ENCODE data around the gene ITM2C. TPM values are rescaled to one million over a fixed set of nuclear protein-coding genes. Genes with fewer than 3 reads are reported as not detected.

The ITM2C gene
- total RNA-seq, 1 donor from 2014 or later, result 69.9 TPM

- no peak for DNase-seq
Measured at GRCh38 chr2:230873661-230874401, 9.1 kb downstream of the ITM2C start.

DNA sequence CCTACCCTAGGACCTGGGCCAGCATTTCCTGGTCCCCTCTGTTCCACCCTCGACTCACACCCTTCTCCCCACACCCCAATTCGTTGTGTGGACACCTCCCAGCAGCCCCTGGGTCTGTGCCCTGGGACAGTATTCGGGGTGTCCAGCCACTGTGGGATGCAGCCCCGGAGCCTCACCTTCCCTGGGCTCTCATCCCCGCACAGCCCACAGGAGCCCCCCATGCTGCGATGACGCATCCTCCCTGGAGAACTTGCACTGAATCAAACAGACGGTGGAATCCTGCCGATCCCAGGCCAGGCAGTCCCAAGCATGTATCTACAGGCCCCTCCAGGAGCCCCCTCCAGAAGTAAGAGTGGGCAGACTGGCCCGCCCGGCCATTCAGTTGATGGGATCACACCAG lies 9.7 kb downstream of the ITM2C start:
- DNase-seq, result no peak

DNA sequence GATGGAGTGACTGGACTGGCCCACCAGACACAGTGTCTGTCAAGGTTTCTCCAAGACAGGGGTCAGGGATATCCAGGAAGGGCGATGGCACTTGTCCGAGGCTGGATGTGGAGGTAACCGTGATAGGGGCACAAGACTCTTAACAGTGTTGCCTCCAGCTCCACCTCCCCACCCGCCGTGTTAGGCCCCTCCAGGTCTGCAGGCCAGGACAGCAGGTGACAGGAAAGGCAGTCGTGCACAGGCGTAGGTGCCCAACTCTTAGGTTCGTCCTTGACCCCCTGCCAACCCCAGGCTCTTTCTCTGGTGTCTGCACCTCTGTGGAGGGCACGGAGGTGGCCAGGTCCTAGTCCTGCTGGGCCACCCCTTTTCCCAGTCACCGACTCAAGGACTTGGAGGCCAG lies 10.1 kb downstream of the ITM2C start:
- no peak for DNase-seq

DNA sequence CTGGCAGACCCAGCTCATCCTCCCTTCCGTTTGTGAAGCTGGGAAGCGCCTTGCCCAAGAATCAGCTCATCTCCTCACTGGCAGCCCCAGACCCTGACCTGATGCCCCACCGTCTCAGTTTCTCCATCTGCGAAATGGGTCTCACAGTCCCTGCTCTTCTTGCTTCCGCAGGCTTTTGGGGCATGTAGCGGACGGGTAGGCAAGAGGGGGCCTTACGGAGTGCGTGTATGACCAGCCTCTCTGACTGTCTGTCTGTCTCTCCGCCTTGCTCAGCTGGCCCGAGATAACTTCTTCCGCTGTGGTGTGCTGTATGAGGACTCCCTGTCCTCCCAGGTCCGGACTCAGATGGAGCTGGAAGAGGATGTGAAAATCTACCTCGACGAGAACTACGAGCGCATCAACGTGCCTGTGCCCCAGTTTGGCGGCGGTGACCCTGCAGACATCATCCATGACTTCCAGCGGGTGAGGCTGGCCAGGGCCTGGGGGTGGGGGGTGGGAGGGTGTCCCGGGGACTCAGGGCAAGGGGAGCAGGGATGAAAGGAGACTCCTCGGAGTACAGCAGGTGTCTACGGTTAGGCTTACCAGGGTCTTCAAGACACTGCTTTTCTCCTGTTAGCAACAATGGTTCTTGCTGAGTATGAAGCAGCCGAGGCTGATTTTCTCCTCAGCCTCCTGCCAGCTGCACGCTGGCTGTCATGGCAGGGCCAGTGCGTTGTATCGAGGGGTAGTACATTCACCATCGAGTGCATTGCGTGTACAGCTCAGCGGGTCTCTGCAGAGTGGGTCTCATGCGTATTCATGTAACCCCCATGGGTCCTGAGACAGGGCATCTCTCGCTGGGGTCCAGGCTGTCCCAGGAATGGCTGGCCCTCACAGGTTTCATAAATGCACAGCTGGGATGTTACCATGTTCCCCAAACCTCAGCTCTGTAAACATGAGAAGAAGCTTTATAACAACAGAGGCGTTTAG lies 10.9 kb downstream of the ITM2C start:
- DNase-seq, result no peak

- no peak for DNase-seq
Measured at GRCh38 chr2:230877116-230877758, 12.5 kb downstream of the ITM2C start.

DNA sequence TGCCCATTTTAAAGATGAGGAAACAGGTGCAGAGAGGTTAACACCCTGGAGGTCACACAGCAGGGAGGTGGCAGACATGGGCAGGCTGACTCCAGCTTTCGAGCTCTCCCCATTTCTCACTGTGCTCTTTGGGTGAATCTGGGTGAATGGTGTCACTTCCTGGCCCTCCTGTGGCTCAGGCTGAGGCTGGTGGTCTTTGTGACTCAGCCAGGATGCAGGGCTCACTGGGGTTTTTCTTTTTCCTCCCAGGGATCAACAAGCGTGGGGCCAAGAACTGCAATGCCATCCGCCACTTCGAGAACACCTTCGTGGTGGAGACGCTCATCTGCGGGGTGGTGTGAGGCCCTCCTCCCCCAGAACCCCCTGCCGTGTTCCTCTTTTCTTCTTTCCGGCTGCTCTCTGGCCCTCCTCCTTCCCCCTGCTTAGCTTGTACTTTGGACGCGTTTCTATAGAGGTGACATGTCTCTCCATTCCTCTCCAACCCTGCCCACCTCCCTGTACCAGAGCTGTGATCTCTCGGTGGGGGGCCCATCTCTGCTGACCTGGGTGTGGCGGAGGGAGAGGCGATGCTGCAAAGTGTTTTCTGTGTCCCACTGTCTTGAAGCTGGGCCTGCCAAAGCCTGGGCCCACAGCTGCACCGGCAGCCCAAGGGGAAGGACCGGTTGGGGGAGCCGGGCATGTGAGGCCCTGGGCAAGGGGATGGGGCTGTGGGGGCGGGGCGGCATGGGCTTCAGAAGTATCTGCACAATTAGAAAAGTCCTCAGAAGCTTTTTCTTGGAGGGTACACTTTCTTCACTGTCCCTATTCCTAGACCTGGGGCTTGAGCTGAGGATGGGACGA lies 13.2 kb downstream of the ITM2C start:
- no peak for DNase-seq

- no peak for DNase-seq
Measured at GRCh38 chr2:230878599-230879188, 14.0 kb downstream of the ITM2C start.

DNA sequence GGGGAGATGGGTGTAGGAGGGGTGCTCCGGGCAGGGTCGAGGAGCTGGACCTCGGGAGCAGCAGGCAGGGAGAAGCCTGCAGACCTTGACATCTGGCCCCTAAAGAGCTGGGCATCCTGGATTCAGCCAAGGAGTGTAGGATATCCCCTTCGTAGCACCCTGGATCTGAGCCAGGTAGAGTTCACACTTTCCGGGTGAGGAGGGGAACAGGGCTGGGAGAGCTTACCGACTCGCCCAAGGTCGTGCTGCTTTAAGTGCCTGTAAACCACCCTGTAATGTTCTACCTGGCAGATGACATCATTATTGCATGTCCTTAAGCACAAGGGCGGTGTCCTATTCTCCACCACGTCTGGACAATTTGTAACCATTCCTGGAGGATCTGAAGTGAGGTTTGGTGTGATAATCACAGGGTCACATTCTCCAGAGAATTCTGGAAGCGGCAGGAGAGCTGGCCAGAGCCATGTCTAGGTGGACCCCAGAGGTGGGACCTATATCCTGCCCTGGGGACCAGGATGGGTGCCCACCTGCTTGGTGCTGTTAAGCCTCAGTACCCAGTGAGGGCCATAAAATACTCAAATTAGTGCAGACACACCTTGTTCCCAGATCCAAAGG lies 14.6 kb downstream of the ITM2C start:
- DNase-seq, result no peak

DNA sequence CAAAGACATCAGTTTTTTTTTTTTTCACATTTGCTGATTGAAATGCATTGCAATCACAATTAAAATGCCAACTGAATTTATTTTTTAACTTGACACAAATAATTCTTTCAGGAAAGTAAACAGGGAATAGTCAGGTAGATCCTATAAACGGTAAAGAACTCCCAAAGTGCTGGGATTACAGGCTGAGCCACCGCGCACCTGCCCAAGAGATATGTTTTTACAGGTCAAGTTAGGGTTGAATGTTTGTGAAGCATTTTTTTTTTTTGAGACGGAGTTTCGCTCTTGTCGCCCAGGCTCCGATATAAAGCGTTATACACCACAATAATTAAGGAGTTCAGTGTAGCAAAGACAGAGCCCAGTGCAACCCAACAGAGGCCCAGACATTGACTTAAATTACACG lies 15.1 kb downstream of the ITM2C start:
- no peak for DNase-seq

DNA sequence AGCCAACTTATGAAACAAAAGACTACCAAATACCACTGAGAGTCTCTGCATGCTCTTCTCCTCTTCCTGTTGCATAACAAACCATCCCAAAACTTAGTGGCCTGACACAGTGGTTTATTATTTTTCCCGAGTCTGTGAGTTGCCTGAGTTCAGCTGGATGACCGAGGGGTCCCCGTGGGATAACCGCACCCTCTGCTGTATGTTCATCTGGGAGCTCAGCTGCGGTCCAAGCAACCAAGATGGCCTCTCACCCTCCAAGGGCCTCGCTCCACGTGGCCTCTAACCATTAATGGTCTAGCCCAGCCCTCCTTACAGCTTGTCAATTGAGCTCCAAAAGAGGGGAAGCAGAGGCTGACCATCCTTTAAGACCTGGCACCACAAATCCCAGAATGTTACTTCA lies 17.1 kb downstream of the ITM2C start:
- DNase-seq, result no peak

DNA sequence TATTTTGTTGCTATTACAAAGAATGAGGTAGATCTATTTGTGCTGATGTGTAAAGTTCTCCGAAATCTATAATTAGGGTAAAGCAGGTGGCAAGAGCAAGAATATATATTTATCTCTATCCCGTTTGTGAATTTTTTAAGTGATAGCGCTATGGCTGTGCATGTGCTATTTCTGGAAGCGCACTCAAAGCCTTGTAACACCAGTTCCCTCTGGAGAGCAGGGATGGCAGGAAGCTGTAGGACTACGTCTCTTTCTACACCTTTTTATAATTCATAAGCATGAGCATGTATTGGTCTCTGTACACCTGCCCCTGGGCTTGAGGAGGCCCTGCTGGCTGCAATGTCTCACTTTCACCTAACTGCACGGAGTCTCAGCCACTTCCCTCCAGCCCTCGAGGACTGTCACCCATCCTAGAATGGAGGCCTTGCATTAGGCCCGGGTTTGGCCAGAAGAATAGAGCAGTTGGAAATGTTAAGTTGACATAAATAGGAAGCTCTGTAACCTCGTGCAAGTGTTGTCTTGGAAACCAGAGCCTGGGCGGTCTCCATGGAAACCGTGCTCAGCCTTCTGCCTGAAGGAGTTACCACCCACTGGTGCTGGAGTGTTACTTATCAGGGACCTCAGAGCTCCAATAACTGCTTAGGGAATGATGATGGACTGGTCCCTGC lies 20.9 kb downstream of the ITM2C start:
- no peak for DNase-seq

GRCh38 chr2:230886206-230886605 lies 21.5 kb downstream of the ITM2C start:
- no peak for DNase-seq

DNA sequence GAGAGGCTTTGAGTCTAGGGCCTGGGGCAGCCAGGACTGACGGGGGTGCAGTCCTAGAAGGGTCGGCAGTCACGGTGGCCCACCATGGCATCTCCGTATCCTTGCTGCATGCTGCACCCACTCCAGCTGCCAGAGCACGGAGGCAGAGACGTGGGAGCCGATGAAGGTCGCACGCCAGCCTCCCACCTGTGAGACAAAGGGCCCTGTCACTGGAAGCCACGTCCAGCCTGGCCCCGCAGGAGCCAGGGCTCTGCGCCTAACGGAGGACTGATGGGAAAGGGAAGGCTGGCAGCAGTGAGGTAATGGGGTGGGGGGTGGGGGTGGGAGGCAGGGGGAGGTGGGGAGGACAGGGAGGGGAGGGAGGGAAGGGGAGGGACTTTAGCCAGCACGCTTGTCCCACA lies 21.9 kb downstream of the ITM2C start:
- DNase-seq, result no peak

DNA sequence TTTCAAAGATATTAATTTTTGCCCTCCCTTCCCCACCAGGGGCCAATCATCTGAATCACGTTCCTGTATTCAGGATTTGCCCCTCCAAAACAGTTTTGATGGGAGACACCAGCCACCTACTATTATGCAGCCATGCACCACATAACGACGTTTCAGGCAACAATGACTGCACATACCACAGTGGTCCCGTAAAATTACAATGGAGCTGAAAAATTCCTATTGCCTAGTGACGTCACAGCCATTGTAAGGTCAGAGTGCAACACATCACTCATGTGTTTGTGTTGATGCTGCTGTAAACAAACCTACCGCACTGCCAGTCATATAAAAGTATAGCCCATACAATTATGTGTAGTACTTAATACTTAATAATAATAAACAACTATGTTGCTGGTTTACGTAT lies 22.6 kb downstream of the ITM2C start:
- DNase-seq, result no peak

DNA sequence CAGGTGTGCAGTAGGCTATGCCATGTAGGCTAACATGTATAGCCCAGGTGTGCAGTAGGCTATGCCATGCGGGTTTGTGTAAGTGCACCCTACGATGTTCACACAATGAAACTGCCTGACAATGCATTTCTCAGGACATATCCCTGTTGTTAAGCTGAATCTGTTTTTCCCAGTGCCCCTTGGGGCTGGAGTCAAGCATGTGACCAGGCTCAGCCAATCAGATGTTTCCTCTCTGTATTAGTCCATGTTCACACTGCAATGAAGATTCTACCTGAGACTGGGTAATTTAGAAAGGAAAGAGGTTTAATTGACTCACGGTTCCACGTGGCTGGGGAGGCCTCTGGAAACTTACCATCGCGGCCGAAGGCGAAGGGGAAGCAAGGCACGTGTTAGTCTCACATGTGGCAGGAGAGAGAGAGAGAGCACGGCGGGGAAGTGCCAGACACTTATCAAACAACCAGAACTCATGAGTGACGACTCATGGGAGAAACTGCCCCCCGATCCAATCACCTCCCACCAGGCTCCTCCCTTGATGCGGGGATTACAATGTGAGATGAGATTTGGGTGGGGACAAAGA lies 24.2 kb downstream of the ITM2C start:
- no peak for DNase-seq

DNA sequence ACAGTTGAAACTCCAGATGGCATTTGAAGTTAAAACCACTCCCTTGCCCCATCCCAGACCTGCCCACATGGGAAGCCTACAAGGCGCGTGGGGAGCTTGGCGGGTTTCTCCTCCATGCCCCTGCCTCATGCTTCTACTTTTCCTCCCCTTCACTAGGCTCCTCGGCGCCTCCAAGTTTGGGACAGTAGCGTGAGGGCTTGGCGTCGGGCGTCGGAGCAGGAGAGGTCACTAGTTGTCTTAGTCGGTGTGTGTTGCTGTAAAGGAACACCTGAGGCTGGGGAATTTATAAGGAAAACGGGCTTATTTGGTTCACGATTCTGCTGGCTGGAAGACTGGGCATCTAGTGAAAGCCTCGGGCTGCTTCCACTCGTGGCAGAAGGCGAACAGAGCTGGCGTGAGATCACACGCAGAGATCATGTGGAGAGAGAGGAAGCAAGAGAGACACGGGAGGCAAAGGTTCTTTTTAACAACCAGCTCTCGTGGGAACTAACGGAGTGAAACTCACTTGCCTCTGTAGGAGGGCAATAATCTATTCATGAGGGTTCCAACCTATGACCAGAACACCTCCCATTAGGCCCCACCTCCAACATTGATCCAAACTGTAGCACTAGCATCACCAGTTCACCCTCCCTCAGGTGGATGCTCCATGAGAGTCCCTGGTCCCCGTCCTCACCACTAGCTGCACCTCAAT lies 25.3 kb downstream of the ITM2C start:
- no peak for DNase-seq

DNA sequence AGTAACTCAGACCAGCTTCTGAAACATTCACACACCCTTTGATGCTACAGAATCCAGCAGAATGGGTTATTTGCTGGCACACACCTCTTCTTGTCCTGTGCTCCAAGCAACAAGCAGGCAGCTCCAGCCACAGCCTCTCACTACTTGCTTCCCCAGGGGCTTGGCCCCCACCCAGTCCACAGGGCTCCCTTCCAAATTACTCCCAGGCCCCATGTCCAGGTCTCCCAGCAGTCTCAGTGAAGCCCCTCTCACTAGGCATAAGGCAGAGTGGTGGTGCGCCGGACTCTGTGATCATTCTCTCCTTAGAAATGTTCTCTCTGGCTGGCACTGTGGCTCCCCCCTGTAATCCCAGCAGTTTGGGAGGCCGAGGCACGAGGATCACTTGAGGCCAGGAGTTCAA lies 25.9 kb downstream of the ITM2C start:
- no peak for DNase-seq

DNA sequence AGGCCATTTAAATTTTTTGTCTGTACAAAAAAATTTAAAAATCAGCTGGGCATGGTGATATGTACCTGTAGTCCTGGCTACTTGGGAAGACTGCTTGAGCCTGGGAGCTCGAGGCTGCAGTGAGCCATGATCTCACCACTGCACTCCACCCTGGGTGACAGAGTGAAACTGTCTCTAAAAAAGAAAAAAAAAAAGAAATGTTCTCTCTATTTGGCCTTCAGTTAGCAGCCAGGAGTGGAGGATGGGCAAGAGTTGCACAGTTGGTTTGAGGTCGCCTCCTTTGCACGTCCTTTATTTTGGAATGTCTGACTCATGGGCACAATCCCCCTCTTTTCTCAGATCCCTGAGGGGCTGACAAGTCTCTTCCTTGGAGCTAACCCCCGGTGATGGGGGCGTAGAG lies 26.3 kb downstream of the ITM2C start:
- no peak for DNase-seq

DNA sequence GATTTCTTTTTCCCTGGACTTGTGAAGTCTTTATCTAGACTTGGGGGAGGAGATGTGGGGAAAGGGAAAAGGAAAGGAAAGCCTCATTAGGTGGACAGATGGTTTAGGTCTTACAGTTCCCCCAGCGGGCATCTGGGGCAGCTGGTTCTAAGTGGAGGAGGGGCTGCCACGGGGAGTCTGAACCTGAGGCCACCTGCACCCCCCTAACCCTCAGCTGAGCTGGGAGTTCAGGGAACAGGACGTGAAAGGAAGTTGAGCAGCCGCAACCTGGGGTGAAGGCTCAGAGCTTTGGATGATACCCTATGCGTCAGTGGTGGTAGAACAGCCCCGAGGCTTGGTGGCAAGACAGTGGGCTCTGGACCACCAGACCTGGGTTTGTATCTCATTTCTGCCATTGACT lies 26.8 kb downstream of the ITM2C start:
- DNase-seq, result no peak

- DNase-seq, result no peak
Measured at GRCh38 chr2:230893338-230893737, 28.6 kb downstream of the ITM2C start.
